Activated naive CD4-positive, alpha-beta T cell treated with anti-CD3 and anti-CD28 coated beads, Interleukin-2, amount 10 ng/mL, durations not matched to agents 7 days and 5 days (primary cell): ENCODE measurements around the gene PCDHA9.
"Not testable (repeated sequence)": the region's sequence is repeated elsewhere in the genome, so short reads cannot be mapped to it uniquely, and the experiment has no call there.

Experiments used
- CTCF ChIA-PET: fragments of 350-600 bp; sonication (Branson Sonifier 250); formaldehyde crosslinking; loops from one replicate; lab custom pipeline; 2021; ENCODE audit warnings: antibody characterized with exemption; lab: Charles Lee
- DNase-seq: peaks from one replicate; pipeline ENCODE4 v3.0.0-alpha.2; 2020
- H3K27ac Mint-ChIP-seq: one replicate; pipeline ENCODE4 v1.8.0; 2021; ENCODE audit warnings: mild to moderate bottlenecking, moderate library complexity, mixed read lengths
- H3K27me3 Mint-ChIP-seq: one replicate; pipeline ENCODE4 v1.8.0; 2021; ENCODE audit warnings: mild to moderate bottlenecking, mixed read lengths
- H3K36me3 Mint-ChIP-seq: one replicate; pipeline ENCODE4 v1.8.0; 2021; ENCODE audit warnings: mixed read lengths
- H3K4me1 Mint-ChIP-seq: one replicate; pipeline ENCODE4 v1.8.0; 2021; ENCODE audit warnings: mixed read lengths
- H3K4me3 Mint-ChIP-seq: one replicate; pipeline ENCODE4 v1.8.0; 2021; ENCODE audit warnings: mild to moderate bottlenecking, moderate library complexity, mixed read lengths
- H3K9me3 Mint-ChIP-seq: one replicate; pipeline ENCODE4 v1.8.0; 2021; ENCODE audit warnings: mixed read lengths

Gene PCDHA9

GRCh38 chr5:140857177-140857986, 9.2 kb downstream of the PCDHA9 start:
- Mint-ChIP-seq H3K4me3 (no peak overlapping the region), H3K9me3 (peaks cover 30% of the 10 kb centered on the region), H3K27me3 (peaks cover 4% of the 10 kb centered on the region), H3K4me1 (no peaks in the 10 kb centered on the region), H3K27ac (peak overlapping the region; percentile 35), H3K36me3 (no peaks in the 10 kb centered on the region)
- DNase-seq: no peak
- CTCF ChIA-PET: no interaction called here

GRCh38 chr5:140857987-140858240, 9.7 kb downstream of the PCDHA9 start:
- Mint-ChIP-seq H3K4me1 (no peaks in the 10 kb centered on the region), H3K36me3 (no peaks in the 10 kb centered on the region), H3K4me3 (no peak overlapping the region), H3K27me3 (peaks cover 7% of the 10 kb centered on the region), H3K27ac (no peak overlapping the region), H3K9me3 (peaks cover 28% of the 10 kb centered on the region)
- CTCF ChIA-PET: no interaction called here
- DNase-seq: no peak

DNA sequence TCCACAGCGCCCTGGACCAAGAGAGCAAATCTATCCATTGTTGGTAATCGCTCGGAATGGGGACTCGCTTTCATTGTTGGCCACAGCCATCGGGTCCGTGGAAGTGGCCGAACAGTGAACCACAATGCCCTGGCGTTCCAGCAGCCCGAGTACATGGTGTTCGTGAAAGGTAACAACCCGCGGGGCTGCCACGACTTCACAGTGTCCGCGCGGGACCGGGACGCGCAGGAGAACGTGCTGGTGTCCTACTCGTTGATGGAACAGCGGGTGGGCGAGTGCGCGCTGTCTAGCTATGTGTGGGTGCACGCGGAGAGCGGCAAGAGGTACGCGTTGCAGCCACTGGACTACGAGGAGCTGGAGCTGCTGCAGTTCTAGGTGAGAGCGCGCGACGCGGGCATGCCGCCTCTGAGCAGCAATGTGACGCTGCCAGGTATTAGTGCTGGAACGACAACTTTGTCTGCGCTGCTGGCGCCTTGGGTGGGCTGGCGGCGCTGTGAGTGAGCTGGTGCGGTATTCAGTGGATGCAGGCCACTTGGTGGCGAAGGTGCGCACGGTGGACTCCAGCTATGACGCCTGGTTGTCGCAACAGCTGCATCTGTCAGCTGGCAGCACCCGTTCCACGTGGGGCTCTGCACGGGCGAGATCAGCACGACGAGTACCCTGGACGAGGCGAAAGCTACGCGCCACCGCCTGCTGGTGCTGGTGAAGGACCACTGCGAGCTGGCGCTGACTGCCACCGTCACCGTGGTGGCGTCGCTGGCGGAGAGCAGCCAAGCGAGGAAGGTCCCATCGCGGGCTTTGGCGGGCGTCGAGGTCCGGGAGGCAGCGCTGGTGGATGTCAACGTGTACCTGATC, 14.5 kb downstream of the PCDHA9 start:
- Mint-ChIP-seq H3K9me3 (peaks cover 17% of the 10 kb centered on the region), H3K4me1 (no peaks in the 10 kb centered on the region), H3K36me3 (no peaks in the 10 kb centered on the region), H3K4me3 (no peak overlapping the region), H3K27ac (no peak overlapping the region), H3K27me3 (peaks cover 3% of the 10 kb centered on the region)
- CTCF ChIA-PET: no interaction called here
- no peak for DNase-seq

GRCh38 chr5:140868721-140869554, 20.8 kb downstream of the PCDHA9 start, which contains the start of gene PCDHA11:
Gene PCDHA11 (plus strand): TSS chr5:140868957. CDS start chr5:140869104, 147 bp downstream.
- peaks cover 14% of the 10 kb centered on the region for H3K27me3 Mint-ChIP-seq
- peaks cover 8% of the 10 kb centered on the region for H3K9me3 Mint-ChIP-seq
- no peaks in the 10 kb centered on the region for H3K4me1 Mint-ChIP-seq
- CTCF ChIA-PET: interaction anchor here (1.0 to 1.5 kb wide), 3 partner anchors 12 to 174 kb away, joined by 3 to 4 read pairs (median 3); no protein-coding TSS in a partner anchor
- H3K4me3 Mint-ChIP-seq: no peak within 1 kb of the TSS
- DNase-seq: no peak
- H3K27ac Mint-ChIP-seq: no peak within 1 kb of the TSS
- H3K36me3 Mint-ChIP-seq: peaks cover 2% of the 10 kb centered on the region

- no peaks in the 10 kb centered on the region for H3K4me1 Mint-ChIP-seq
- no peak overlapping the region for H3K27ac Mint-ChIP-seq
- CTCF ChIA-PET: interaction anchor here (1.0 to 1.5 kb wide), 3 partner anchors 13 to 173 kb away, joined by 3 to 4 read pairs (median 3); no protein-coding TSS in a partner anchor
- H3K9me3 Mint-ChIP-seq: peaks cover 10% of the 10 kb centered on the region
- H3K36me3 Mint-ChIP-seq: peaks cover 2% of the 10 kb centered on the region
- no peak for DNase-seq
- H3K4me3 Mint-ChIP-seq: no peak overlapping the region
- H3K27me3 Mint-ChIP-seq: peaks cover 14% of the 10 kb centered on the region
Measured at GRCh38 chr5:140869555-140869886, 21.3 kb downstream of the PCDHA9 start.

DNA sequence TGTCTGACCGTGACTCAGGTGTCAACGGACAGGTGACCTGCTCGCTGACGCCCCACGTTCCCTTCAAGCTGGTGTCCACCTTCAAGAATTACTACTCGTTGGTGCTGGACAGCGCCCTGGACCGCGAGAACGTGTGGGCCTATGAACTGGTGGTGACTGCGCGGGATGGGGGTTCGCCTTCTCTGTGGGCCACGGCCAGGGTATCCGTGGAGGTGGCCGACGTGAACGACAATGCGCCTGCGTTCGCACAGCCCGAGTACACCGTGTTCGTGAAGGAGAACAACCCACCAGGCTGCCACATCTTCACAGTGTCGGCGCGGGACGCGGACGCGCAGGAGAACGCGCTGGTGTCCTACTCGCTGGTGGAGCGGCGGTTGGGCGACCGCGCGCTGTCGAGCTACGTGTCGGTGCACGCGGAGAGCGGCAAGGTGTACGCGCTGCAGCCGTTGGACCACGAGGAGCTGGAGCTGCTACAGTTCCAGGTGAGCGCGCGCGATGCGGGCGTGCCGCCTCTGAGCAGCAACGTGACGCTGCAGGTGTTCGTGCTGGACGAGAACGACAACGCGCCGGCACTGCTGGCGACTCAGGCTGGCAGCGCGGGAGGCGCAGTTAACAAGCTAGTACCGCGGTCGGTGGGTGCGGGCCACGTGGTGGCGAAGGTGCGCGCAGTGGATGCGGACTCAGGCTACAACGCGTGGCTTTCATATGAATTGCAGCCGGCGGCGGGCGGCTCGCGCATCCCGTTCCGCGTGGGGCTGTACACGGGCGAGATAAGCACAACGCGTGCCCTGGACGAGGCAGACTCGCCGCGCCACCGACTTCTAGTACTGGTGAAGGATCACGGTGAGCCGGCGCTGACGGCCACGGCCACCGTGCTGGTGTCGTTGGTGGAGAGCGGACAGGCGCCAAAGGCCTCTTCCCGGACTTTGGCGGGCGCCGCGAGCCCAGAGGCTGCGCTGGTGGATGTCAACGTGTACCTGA, 22.3 kb downstream of the PCDHA9 start:
- H3K36me3 Mint-ChIP-seq: peaks cover 2% of the 10 kb centered on the region

GRCh38 chr5:140875085-140876065, 27.2 kb downstream of the PCDHA9 start, which contains the start of gene PCDHA12:
Gene PCDHA12 (plus strand): TSS chr5:140875308. CDS start chr5:140875473, 165 bp downstream.
- H3K27ac Mint-ChIP-seq: peak within 1 kb of the TSS; percentile 58

More for the DNA sequence above, 22.3 kb downstream of the PCDHA9 start:
- Mint-ChIP-seq H3K9me3 (peaks cover 12% of the 10 kb centered on the region), H3K4me1 (no peaks in the 10 kb centered on the region), H3K27me3 (peaks cover 17% of the 10 kb centered on the region), H3K27ac (peak overlapping the region; percentile 42), H3K4me3 (no peak overlapping the region)
- CTCF ChIA-PET: interaction anchor here (1.2 to 1.5 kb wide), 2 partner anchors 14 to 172 kb away, joined by 3 to 4 read pairs; no protein-coding TSS in a partner anchor
- DNase-seq: no peak

DNA sequence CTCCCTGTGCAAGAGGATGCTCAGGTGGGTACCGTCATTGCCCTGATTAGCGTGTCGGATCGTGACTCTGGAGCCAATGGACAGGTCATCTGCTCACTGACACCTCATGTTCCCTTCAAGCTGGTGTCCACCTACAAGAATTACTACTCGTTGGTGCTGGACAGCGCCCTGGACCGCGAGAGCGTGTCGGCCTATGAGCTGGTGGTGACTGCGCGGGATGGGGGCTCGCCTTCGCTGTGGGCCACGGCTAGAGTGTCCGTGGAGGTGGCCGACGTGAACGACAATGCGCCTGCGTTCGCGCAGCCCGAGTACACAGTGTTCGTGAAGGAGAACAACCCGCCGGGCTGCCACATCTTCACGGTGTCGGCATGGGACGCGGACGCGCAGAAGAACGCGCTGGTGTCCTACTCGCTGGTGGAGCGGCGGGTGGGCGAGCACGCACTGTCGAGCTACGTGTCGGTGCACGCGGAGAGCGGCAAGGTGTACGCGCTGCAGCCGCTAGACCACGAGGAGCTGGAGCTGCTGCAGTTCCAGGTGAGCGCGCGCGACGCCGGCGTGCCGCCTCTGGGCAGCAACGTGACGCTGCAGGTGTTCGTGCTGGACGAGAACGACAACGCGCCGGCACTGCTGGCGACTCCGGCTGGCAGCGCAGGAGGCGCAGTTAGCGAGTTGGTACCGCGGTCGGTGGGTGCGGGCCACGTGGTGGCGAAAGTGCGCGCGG, 28.5 kb downstream of the PCDHA9 start:
- H3K27ac Mint-ChIP-seq, H3K27me3 Mint-ChIP-seq, H3K4me1 Mint-ChIP-seq, H3K36me3 Mint-ChIP-seq, CTCF ChIA-PET, H3K4me3 Mint-ChIP-seq, DNase-seq: not testable (repeated sequence)
- peaks cover 18% of the 10 kb centered on the region for H3K9me3 Mint-ChIP-seq

More at GRCh38 chr5:140875085-140876065, 27.2 kb downstream of the PCDHA9 start, which contains the start of gene PCDHA12:
- H3K27me3 Mint-ChIP-seq: peaks cover 14% of the 10 kb centered on the region
- no peaks in the 10 kb centered on the region for H3K36me3 Mint-ChIP-seq
- H3K4me1 Mint-ChIP-seq: no peaks in the 10 kb centered on the region
- H3K9me3 Mint-ChIP-seq: peaks cover 14% of the 10 kb centered on the region
- H3K4me3 Mint-ChIP-seq: no peak within 1 kb of the TSS
- CTCF ChIA-PET: no interaction called here
- no peak for DNase-seq

DNA sequence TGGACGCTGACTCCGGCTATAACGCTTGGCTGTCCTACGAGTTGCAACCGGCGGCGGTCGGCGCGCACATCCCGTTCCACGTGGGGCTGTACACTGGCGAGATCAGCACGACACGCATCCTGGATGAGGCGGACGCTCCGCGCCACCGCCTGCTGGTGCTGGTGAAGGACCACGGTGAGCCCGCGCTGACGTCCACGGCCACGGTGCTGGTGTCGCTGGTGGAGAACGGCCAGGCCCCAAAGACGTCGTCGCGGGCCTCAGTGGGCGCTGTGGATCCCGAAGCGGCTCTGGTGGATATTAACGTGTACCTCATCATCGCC, 29.0 kb downstream of the PCDHA9 start:
- H3K27me3 Mint-ChIP-seq: peaks cover 11% of the 10 kb centered on the region
- CTCF ChIA-PET: no interaction called here
- peaks cover 18% of the 10 kb centered on the region for H3K9me3 Mint-ChIP-seq

GRCh38 chr5:140881889-140882590, 33.9 kb downstream of the PCDHA9 start, which contains the start of gene PCDHA13:
Gene PCDHA13 (plus strand): TSS chr5:140882124. CDS start chr5:140882269, 145 bp downstream.
- no peaks in the 10 kb centered on the region for H3K4me1 Mint-ChIP-seq
- H3K9me3 Mint-ChIP-seq: peaks cover 17% of the 10 kb centered on the region
- CTCF ChIA-PET: no interaction called here
- no peak within 1 kb of the TSS for H3K4me3 Mint-ChIP-seq
- no peak for DNase-seq
- no peak within 1 kb of the TSS for H3K27ac Mint-ChIP-seq
- H3K27me3 Mint-ChIP-seq: peaks cover 12% of the 10 kb centered on the region
- no peaks in the 10 kb centered on the region for H3K36me3 Mint-ChIP-seq

More for the DNA sequence above, 29.0 kb downstream of the PCDHA9 start:
- H3K27ac Mint-ChIP-seq: peak overlapping the region; percentile 58
- H3K4me1 Mint-ChIP-seq: no peaks in the 10 kb centered on the region
- no peaks in the 10 kb centered on the region for H3K36me3 Mint-ChIP-seq
- no peak overlapping the region for H3K4me3 Mint-ChIP-seq
- no peak for DNase-seq

GRCh38 chr5:140882591-140882899, 34.4 kb downstream of the PCDHA9 start:
- peaks cover 10% of the 10 kb centered on the region for H3K27me3 Mint-ChIP-seq
- CTCF ChIA-PET: no interaction called here

More at GRCh38 chr5:140882591-140882899, 34.4 kb downstream of the PCDHA9 start:
- Mint-ChIP-seq H3K4me3 (no peak overlapping the region), H3K27ac (no peak overlapping the region), H3K4me1 (no peaks in the 10 kb centered on the region), H3K36me3 (no peaks in the 10 kb centered on the region), H3K9me3 (peaks cover 17% of the 10 kb centered on the region)
- no peak for DNase-seq
